T-helper 2 cell treated with Interferon-gamma antibody and Interleukin-4, amounts not matched to agents 5 μg/mL and 100 μg/mL, for 36 hours (primary cell): ENCODE measurements around the gene LEO1.
"Not testable (repeated sequence)": the region's sequence is repeated elsewhere in the genome, so short reads cannot be mapped to it uniquely, and the experiment has no call there.

ENCODE experiments used
- DNase-seq: peaks from one replicate; pipeline ENCODE4 v3.0.0; 2021; ENCODE audit warnings: low spot score
- H3K27ac Mint-ChIP-seq: one replicate; pipeline ENCODE4 v1.8.0; 2021; ENCODE audit warnings: mild to moderate bottlenecking, mixed read lengths
- H3K27me3 Mint-ChIP-seq: one replicate; pipeline ENCODE4 v1.8.0; 2021; ENCODE audit warnings: low read depth, mixed read lengths
- H3K36me3 Mint-ChIP-seq: one replicate; pipeline ENCODE4 v1.8.0; 2021; ENCODE audit warnings: low read depth, mixed read lengths
- H3K4me1 Mint-ChIP-seq: one replicate; pipeline ENCODE4 v1.8.0; 2021; ENCODE audit warnings: low read depth, mixed read lengths
- H3K4me3 Mint-ChIP-seq: one replicate; pipeline ENCODE4 v1.8.0; 2022; ENCODE audit warnings: mild to moderate bottlenecking, moderate library complexity, mixed read lengths
- H3K9me3 Mint-ChIP-seq: one replicate; pipeline ENCODE4 v1.8.0; 2021; ENCODE audit warnings: mixed read lengths

LEO1 gene

GRCh38 chr15:52010633-52011595 is 39.3 kb upstream of the LEO1 start:
- peak; percentile 68 for DNase-seq
- H3K36me3 Mint-ChIP-seq, result peaks cover 2% of the 10 kb centered on the region
- peak overlapping the region; percentile 55 for H3K27ac Mint-ChIP-seq
- H3K9me3 Mint-ChIP-seq, result no peaks in the 10 kb centered on the region
- H3K27me3 Mint-ChIP-seq, result no peaks in the 10 kb centered on the region
- H3K4me1 Mint-ChIP-seq, result peaks cover 62% of the 10 kb centered on the region
- H3K4me3 Mint-ChIP-seq, result no peak overlapping the region

DNA sequence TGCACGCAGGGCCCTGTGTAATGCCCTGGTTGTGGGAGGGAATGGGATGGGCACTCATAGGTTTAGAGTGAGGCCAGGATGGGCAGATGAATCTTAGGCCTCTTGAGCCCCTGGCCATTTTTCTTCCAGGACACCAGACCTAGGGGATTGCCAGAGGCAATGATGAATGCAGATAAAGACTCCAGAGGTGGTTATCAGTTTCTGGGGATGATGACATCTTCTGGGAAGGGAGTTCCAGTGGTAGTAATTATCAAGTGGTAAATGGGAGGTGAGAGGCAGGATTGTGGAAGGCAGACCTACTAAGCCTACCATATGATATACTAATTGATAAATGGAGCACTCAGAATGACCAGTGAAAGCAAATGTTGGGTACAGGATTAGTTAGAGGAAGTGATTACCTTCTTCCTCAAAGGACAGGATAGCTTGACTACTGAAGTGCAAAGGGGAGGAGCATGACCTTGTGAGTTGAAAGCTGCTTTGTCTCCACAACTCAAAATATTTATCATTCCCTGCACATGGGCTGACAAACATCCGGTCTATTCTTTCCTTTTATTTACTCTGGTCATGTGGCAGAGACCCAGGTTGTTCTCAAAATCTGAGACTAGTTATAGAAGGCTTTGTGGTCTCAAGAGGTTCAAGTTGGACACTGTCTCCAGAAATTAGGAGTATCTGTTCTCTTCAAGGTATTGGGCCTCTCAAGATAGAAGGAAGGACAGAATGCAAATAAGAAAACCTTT is 37.3 kb upstream of the LEO1 start:
- Mint-ChIP-seq H3K27me3 (no peaks in the 10 kb centered on the region), H3K27ac (peak overlapping the region; percentile 83), H3K9me3 (no peaks in the 10 kb centered on the region), H3K4me1 (peaks cover 77% of the 10 kb centered on the region), H3K4me3 (peak overlapping the region; percentile 44), H3K36me3 (peaks cover 2% of the 10 kb centered on the region)
- no peak for DNase-seq

- peak overlapping the region; percentile 83 for H3K27ac Mint-ChIP-seq
Observed at GRCh38 chr15:52008359-52008697, 36.8 kb upstream of the LEO1 start.

DNA sequence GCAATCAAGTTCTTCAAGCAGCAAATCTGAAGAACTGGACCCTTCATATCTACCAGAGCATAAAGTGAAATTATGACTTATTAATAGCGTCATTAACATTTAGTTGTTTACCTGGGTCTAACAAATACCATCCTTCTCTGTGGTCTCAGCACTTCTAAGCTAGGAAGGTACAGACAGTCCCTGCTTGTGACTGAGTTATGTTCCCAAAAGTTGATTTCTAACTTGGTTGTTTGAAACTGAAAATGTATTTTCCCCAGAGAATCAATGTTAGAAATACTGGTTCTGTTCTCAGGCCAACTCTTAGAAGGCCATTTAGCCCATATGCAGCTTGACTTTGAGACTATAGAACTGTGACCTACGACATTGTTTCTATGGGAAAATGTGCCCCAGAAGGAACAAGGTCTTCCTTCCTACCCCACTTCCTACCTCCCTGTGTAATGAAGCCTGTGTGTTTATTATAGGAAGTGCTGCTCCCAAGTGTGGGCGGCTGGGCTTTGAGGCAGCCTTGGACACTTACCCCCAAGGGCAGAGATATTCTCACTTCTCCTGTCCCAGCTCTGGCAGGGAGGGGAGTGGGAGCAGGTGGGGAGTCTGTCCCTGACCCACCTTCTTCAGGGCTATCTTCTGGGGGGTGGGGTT is 35.2 kb upstream of the LEO1 start:
- H3K4me1 Mint-ChIP-seq, result peaks cover 73% of the 10 kb centered on the region

More at GRCh38 chr15:52008359-52008697, 36.8 kb upstream of the LEO1 start:
- Mint-ChIP-seq H3K4me3 (peak overlapping the region; percentile 44), H3K36me3 (peaks cover 2% of the 10 kb centered on the region), H3K4me1 (peaks cover 74% of the 10 kb centered on the region), H3K9me3 (no peaks in the 10 kb centered on the region), H3K27me3 (no peaks in the 10 kb centered on the region)
- DNase-seq, result no peak

GRCh38 chr15:52005748-52006701 is 34.4 kb upstream of the LEO1 start:
- Mint-ChIP-seq H3K36me3 (peaks cover 3% of the 10 kb centered on the region), H3K27ac (peak overlapping the region; percentile 81), H3K27me3 (no peaks in the 10 kb centered on the region), H3K4me1 (peaks cover 66% of the 10 kb centered on the region), H3K9me3 (no peaks in the 10 kb centered on the region), H3K4me3 (peak overlapping the region; percentile 49)
- peak; percentile 60 for DNase-seq

More for the DNA sequence above, 35.2 kb upstream of the LEO1 start:
- no peaks in the 10 kb centered on the region for H3K9me3 Mint-ChIP-seq
- peaks cover 3% of the 10 kb centered on the region for H3K36me3 Mint-ChIP-seq
- no peak for DNase-seq
- H3K4me3 Mint-ChIP-seq, result peak overlapping the region; percentile 49
- no peaks in the 10 kb centered on the region for H3K27me3 Mint-ChIP-seq
- H3K27ac Mint-ChIP-seq, result peak overlapping the region; percentile 81

DNA sequence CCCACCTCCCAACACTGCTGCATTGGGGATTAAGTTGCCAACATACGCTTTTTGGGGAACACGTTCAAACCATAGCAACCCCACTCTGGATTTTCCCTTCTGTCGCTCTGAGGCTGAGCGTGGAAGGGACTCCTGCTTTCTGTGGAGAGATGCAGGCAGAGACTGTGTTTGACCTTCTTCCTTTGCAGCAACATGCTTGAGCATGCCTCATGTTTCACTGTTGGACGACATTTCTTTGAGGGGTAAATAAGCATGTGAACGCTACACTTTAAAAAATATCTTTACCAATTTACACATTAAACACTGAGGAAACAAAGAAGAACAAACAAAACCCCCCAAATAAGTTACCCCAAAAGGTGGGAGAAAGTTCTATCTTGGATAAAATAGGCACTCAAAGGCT is 33.2 kb upstream of the LEO1 start:
- Mint-ChIP-seq H3K27me3 (no peaks in the 10 kb centered on the region), H3K9me3 (no peaks in the 10 kb centered on the region), H3K27ac (peak overlapping the region; percentile 81), H3K4me1 (peaks cover 59% of the 10 kb centered on the region), H3K4me3 (no peak overlapping the region), H3K36me3 (peaks cover 2% of the 10 kb centered on the region)
- DNase-seq, result no peak

GRCh38 chr15:52003710-52004109 is 32.1 kb upstream of the LEO1 start:
- H3K4me1 Mint-ChIP-seq, result peaks cover 52% of the 10 kb centered on the region

GRCh38 chr15:52003089-52003488 is 31.5 kb upstream of the LEO1 start:
- H3K9me3 Mint-ChIP-seq, H3K27me3 Mint-ChIP-seq, DNase-seq, H3K4me3 Mint-ChIP-seq, H3K27ac Mint-ChIP-seq, H3K36me3 Mint-ChIP-seq: not testable (repeated sequence)
- peaks cover 46% of the 10 kb centered on the region for H3K4me1 Mint-ChIP-seq

More at GRCh38 chr15:52003710-52004109, 32.1 kb upstream of the LEO1 start:
- no peak for DNase-seq
- no peak overlapping the region for H3K4me3 Mint-ChIP-seq
- no peaks in the 10 kb centered on the region for H3K9me3 Mint-ChIP-seq
- H3K36me3 Mint-ChIP-seq, result peaks cover 2% of the 10 kb centered on the region
- no peaks in the 10 kb centered on the region for H3K27me3 Mint-ChIP-seq
- H3K27ac Mint-ChIP-seq, result no peak overlapping the region

GRCh38 chr15:52002351-52002750 is 30.8 kb upstream of the LEO1 start:
- Mint-ChIP-seq H3K4me1 (peaks cover 43% of the 10 kb centered on the region), H3K9me3 (no peaks in the 10 kb centered on the region), H3K36me3 (peaks cover 2% of the 10 kb centered on the region), H3K27ac (peak overlapping the region; percentile 60), H3K4me3 (no peak overlapping the region), H3K27me3 (no peaks in the 10 kb centered on the region)
- no peak for DNase-seq

DNA sequence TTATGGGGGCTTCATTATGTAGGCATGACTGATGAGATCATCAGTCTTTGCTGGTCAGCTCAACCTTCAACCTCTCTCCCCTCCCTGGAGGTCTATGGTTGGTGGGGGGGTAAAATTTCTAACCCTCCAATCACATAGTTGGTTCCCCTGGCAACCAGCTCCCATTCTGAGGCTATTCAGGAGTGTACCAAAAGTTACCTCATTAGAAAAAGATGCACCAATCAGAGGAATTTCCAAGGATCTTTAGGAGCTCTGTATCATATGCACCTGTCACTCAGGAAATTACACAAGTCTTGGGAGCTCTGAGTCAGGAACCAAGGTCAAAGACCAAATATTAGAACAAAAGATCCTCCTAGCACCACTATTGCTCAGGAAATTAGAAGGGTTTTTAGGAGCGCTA is 21.4 kb upstream of the LEO1 start:
- Mint-ChIP-seq H3K4me3 (no peak overlapping the region), H3K27me3 (no peaks in the 10 kb centered on the region), H3K4me1 (no peaks in the 10 kb centered on the region), H3K9me3 (no peaks in the 10 kb centered on the region), H3K36me3 (no peaks in the 10 kb centered on the region), H3K27ac (no peak overlapping the region)
- DNase-seq, result no peak

- H3K27me3 Mint-ChIP-seq, result no peaks in the 10 kb centered on the region
- H3K27ac Mint-ChIP-seq, result no peak overlapping the region
- H3K9me3 Mint-ChIP-seq, result no peaks in the 10 kb centered on the region
- no peak for DNase-seq
- no peak overlapping the region for H3K4me3 Mint-ChIP-seq
- H3K4me1 Mint-ChIP-seq, result peaks cover 2% of the 10 kb centered on the region
- no peaks in the 10 kb centered on the region for H3K36me3 Mint-ChIP-seq
Observed at GRCh38 chr15:51991141-51991540, 19.6 kb upstream of the LEO1 start.

DNA sequence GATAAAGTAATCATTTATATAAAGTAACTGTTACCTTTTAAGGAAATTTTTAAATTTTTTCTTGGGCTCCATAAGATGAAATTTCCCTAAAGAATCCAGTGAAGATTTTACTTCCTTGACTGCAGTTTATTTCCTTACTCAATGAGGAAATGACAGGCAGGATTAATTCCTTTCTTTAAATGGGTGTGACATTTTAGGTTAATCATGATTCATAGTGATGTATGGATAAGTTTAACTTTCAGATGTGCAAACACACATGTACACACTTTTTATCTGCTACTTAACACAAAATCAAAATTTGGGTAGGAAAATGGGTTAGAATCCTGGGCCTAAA is 11.2 kb upstream of the LEO1 start:
- H3K27me3 Mint-ChIP-seq, result no peaks in the 10 kb centered on the region
- peak overlapping the region; percentile 94 for H3K27ac Mint-ChIP-seq
- no peaks in the 10 kb centered on the region for H3K9me3 Mint-ChIP-seq
- H3K36me3 Mint-ChIP-seq, result no peaks in the 10 kb centered on the region
- DNase-seq, result no peak
- peaks cover 32% of the 10 kb centered on the region for H3K4me1 Mint-ChIP-seq
- H3K4me3 Mint-ChIP-seq, result peak overlapping the region; percentile 29
